ENCODE results near the gene EFNA2.

GRCh38 chr19:1290196-1290702 is 4.6 kb downstream of the EFNA2 start:
- TF ChIP-seq, protein P1, sequence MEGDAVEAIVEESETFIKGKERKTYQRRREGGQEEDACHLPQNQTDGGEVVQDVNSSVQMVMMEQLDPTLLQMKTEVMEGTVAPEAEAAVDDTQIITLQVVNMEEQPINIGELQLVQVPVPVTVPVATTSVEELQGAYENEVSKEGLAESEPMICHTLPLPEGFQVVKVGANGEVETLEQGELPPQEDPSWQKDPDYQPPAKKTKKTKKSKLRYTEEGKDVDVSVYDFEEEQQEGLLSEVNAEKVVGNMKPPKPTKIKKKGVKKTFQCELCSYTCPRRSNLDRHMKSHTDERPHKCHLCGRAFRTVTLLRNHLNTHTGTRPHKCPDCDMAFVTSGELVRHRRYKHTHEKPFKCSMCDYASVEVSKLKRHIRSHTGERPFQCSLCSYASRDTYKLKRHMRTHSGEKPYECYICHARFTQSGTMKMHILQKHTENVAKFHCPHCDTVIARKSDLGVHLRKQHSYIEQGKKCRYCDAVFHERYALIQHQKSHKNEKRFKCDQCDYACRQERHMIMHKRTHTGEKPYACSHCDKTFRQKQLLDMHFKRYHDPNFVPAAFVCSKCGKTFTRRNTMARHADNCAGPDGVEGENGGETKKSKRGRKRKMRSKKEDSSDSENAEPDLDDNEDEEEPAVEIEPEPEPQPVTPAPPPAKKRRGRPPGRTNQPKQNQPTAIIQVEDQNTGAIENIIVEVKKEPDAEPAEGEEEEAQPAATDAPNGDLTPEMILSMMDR (IDR thresholded peaks at IDR 0.05), result no peak
- TF ChIP-seq POLR2A (IDR thresholded peaks at IDR 0.05), result no peak
